Fibroblast of mammary gland (primary cell): ENCODE results near the gene PAX2.

Experiments used
- DNase-seq: peaks from one replicate; pipeline ENCODE4 v3.0.0-alpha.2; 2010; ENCODE audit warnings: low read depth
- H3K4me3 ChIP-seq: 2 replicates; pipeline ENCODE4 v1.5.1; 2011; ENCODE audit warnings: low read depth, mild to moderate bottlenecking, low read length, moderate library complexity; ENCODE audit not compliant: control insufficient read depth
- CTCF ChIP-seq: conservative IDR thresholded peaks from 2 replicates; pipeline ENCODE4 v1.5.1; 2011; ENCODE audit warnings: low read depth, low read length, inconsistent platforms; ENCODE audit not compliant: control insufficient read depth, insufficient read depth

Gene PAX2

GRCh38 chr10:100715445-100716385 is 29.7 kb upstream of the PAX2 start:
- DNase-seq: no peak
- no peak overlapping the region for H3K4me3 ChIP-seq
- TF ChIP-seq CTCF: no peak

GRCh38 chr10:100717166-100717565 is 28.2 kb upstream of the PAX2 start:
- no peak for DNase-seq
- TF ChIP-seq CTCF: no peak
- H3K4me3 ChIP-seq: no peak overlapping the region

GRCh38 chr10:100718197-100718742 is 27.1 kb upstream of the PAX2 start:
- H3K4me3 ChIP-seq: no peak overlapping the region
- no peak for TF ChIP-seq CTCF
- DNase-seq: no peak

GRCh38 chr10:100723180-100723579 is 22.2 kb upstream of the PAX2 start:
- no peak for DNase-seq
- H3K4me3 ChIP-seq: no peak overlapping the region
- no peak for TF ChIP-seq CTCF

GRCh38 chr10:100723770-100724530 is 21.4 kb upstream of the PAX2 start:
- no peak overlapping the region for H3K4me3 ChIP-seq

GRCh38 chr10:100724531-100725027 is 20.8 kb upstream of the PAX2 start:
- H3K4me3 ChIP-seq: no peak overlapping the region
- no peak for DNase-seq
- no peak for TF ChIP-seq CTCF

More at GRCh38 chr10:100723770-100724530, 21.4 kb upstream of the PAX2 start:
- DNase-seq: no peak
- TF ChIP-seq CTCF: no peak
